GM04504 (cell line): Measurements from ENCODE around the gene MACO1.

Experiments used
- DNase-seq: peaks from one replicate; pipeline ENCODE4 v3.0.0-alpha.2; 2012; ENCODE audit warnings: low read depth

The MACO1 gene

GRCh38 chr1:25524568-25525360 lies 94.1 kb downstream of the MACO1 start:
- DNase-seq: no peak

- no peak for DNase-seq
Observed at GRCh38 chr1:25525361-25525688, 94.6 kb downstream of the MACO1 start.

- DNase-seq: no peak
Observed at GRCh38 chr1:25526753-25527152, 96.1 kb downstream of the MACO1 start.

GRCh38 chr1:25527226-25527846 lies 96.6 kb downstream of the MACO1 start:
- no peak for DNase-seq

- no peak for DNase-seq
Observed at GRCh38 chr1:25527946-25528595, 97.4 kb downstream of the MACO1 start.

- DNase-seq: no peak
Observed at GRCh38 chr1:25528881-25529517, 98.3 kb downstream of the MACO1 start.

GRCh38 chr1:25529518-25530185 lies 99.0 kb downstream of the MACO1 start:
- no peak for DNase-seq

GRCh38 chr1:25530186-25531081 lies 99.7 kb downstream of the MACO1 start:
- DNase-seq: no peak

GRCh38 chr1:25531082-25531461 lies 100.4 kb downstream of the MACO1 start:
- DNase-seq: no peak

GRCh38 chr1:25532970-25533369 lies 102.3 kb downstream of the MACO1 start:
- DNase-seq: no peak

GRCh38 chr1:25533775-25534409 lies 103.2 kb downstream of the MACO1 start:
- DNase-seq: no peak

GRCh38 chr1:25534410-25534788 lies 103.7 kb downstream of the MACO1 start:
- no peak for DNase-seq

GRCh38 chr1:25536124-25536523 lies 105.4 kb downstream of the MACO1 start:
- no peak for DNase-seq

- no peak for DNase-seq
Observed at GRCh38 chr1:25537153-25537831, 106.6 kb downstream of the MACO1 start.

- DNase-seq: no peak
Observed at GRCh38 chr1:25538191-25538767, 107.6 kb downstream of the MACO1 start.

- DNase-seq: no peak
Observed at GRCh38 chr1:25540750-25541342, 110.1 kb downstream of the MACO1 start.

- DNase-seq: no peak
Observed at GRCh38 chr1:25541425-25541824, 110.7 kb downstream of the MACO1 start.

GRCh38 chr1:25541889-25542658 lies 111.4 kb downstream of the MACO1 start:
- no peak for DNase-seq

- no peak for DNase-seq
Observed at GRCh38 chr1:25543005-25543424, 112.3 kb downstream of the MACO1 start.
